Calu3 (cell line): Measurements from ENCODE around the gene OR6B1. TPM values are rescaled to one million over a fixed set of nuclear protein-coding genes. Genes with fewer than 3 reads are reported as not detected.

Source experiments
- BruUV-seq: library from RNA; stranded (reverse); fragments of 400-500 nt; replicated peaks from 2 replicates; lab custom pipeline; 2021; lab: Mats Ljungman, UMichigan
- CTCF ChIA-PET: fragments of 300-600 bp; sonication (Branson Sonifier 250); formaldehyde crosslinking; loops from one replicate; lab custom pipeline; 2022; ENCODE audit warnings: antibody characterized with exemption; lab: Charles Lee
- DNase-seq: peaks from one replicate; pipeline ENCODE4 v3.0.0; 2022
- H3K27ac Mint-ChIP-seq: one replicate; pipeline ENCODE4 v1.8.0; 2022; ENCODE audit warnings: mixed read lengths; ENCODE audit not compliant: unreplicated experiment
- H3K27me3 Mint-ChIP-seq: one replicate; pipeline ENCODE4 v1.8.0; 2022; ENCODE audit warnings: mixed read lengths; ENCODE audit not compliant: unreplicated experiment
- H3K36me3 Mint-ChIP-seq: one replicate; pipeline ENCODE4 v1.8.0; 2022; ENCODE audit warnings: mild to moderate bottlenecking, moderate library complexity, mixed read lengths; ENCODE audit not compliant: insufficient read depth, unreplicated experiment
- H3K4me1 Mint-ChIP-seq: one replicate; pipeline ENCODE4 v1.8.0; 2022; ENCODE audit warnings: mild to moderate bottlenecking, low read depth, mixed read lengths; ENCODE audit not compliant: unreplicated experiment
- H3K4me3 Mint-ChIP-seq: one replicate; pipeline ENCODE4 v1.8.0; 2022; ENCODE audit warnings: mild to moderate bottlenecking, low read depth, moderate library complexity, mixed read lengths; ENCODE audit not compliant: unreplicated experiment
- H3K9me3 Mint-ChIP-seq: one replicate; pipeline ENCODE4 v1.8.0; 2022; ENCODE audit warnings: low read depth, mixed read lengths; ENCODE audit not compliant: unreplicated experiment
- CTCF ChIP-seq: fragments of 200-600 bp; IDR thresholded peaks from one replicate; pipeline ENCODE4 v1.8.0; 2022; ENCODE audit warnings: antibody characterized with exemption; ENCODE audit not compliant: unreplicated experiment
- intact Hi-C: fragments of 100-400 bp; cut with micrococcal nuclease; formaldehyde crosslinking; loops from one replicate; pipeline ENCODE4 v1.10.0; 2022; ENCODE audit not compliant: unreplicated experiment
- total RNA-seq: library from RNA; stranded (reverse); gene quantifications from 2 replicates; pipeline ENCODE4 v1.2.3, GENCODE V29; 2022

OR6B1 gene
- total RNA-seq, 1 experiment from 2014 or later = not detected

- H3K4me1 Mint-ChIP-seq = no peaks in the 10 kb centered on the region
- H3K9me3 Mint-ChIP-seq = peaks cover 6% of the 10 kb centered on the region
- no peaks in the 10 kb centered on the region for H3K27me3 Mint-ChIP-seq
- CTCF ChIA-PET = no interaction called here
- H3K4me3 Mint-ChIP-seq = no peak overlapping the region
- no peaks in the 10 kb centered on the region for H3K36me3 Mint-ChIP-seq
- intact Hi-C loops = no loop called here
- no peak overlapping the region for H3K27ac Mint-ChIP-seq
- no peak for TF ChIP-seq CTCF
- no peak for DNase-seq
- no TSS peak for BruUV-seq
Measured at GRCh38 chr7:144019457-144019856, 19.3 kb downstream of the OR6B1 start.

- no peaks in the 10 kb centered on the region for H3K4me1 Mint-ChIP-seq
- no peaks in the 10 kb centered on the region for H3K27me3 Mint-ChIP-seq
- no TSS peak for BruUV-seq
- no peak overlapping the region for H3K4me3 Mint-ChIP-seq
- intact Hi-C loops = no loop called here
- H3K27ac Mint-ChIP-seq = no peak overlapping the region
- no peaks in the 10 kb centered on the region for H3K36me3 Mint-ChIP-seq
- CTCF ChIA-PET = interaction anchor here (0.9 kb wide), 1 partner anchor 118 kb away, joined by 5 read pairs; the partner anchor contains the start of gene TCAF1
- peaks cover 6% of the 10 kb centered on the region for H3K9me3 Mint-ChIP-seq
- DNase-seq = no peak
- TF ChIP-seq CTCF = no peak
Measured at GRCh38 chr7:144020340-144020739, 20.2 kb downstream of the OR6B1 start.

- Mint-ChIP-seq H3K4me1 (no peaks in the 10 kb centered on the region), H3K27ac (no peak overlapping the region), H3K36me3 (no peaks in the 10 kb centered on the region), H3K27me3 (no peaks in the 10 kb centered on the region), H3K4me3 (no peak overlapping the region), H3K9me3 (peaks cover 6% of the 10 kb centered on the region)
- CTCF ChIA-PET = no interaction called here
- TF ChIP-seq CTCF = no peak
- no TSS peak for BruUV-seq
- DNase-seq = no peak
- intact Hi-C loops = no loop called here
Measured at GRCh38 chr7:144022169-144022568, 22.0 kb downstream of the OR6B1 start.

GRCh38 chr7:144023171-144023827 is 23.2 kb downstream of the OR6B1 start:
- TF ChIP-seq CTCF = no peak
- intact Hi-C loops = no loop called here

More at GRCh38 chr7:144023171-144023827, 23.2 kb downstream of the OR6B1 start:
- BruUV-seq = no TSS peak
- CTCF ChIA-PET = no interaction called here
- H3K9me3 Mint-ChIP-seq = peaks cover 2% of the 10 kb centered on the region
- H3K4me3 Mint-ChIP-seq = no peak overlapping the region
- no peaks in the 10 kb centered on the region for H3K4me1 Mint-ChIP-seq
- H3K36me3 Mint-ChIP-seq = no peaks in the 10 kb centered on the region
- no peak overlapping the region for H3K27ac Mint-ChIP-seq
- H3K27me3 Mint-ChIP-seq = no peaks in the 10 kb centered on the region
- DNase-seq = no peak
